ENCODE measurements around the gene IFIT1B. TPM values are rescaled to one million over a fixed set of nuclear protein-coding genes. Genes with fewer than 3 reads are reported as not detected.
"Not testable (repeated sequence)": the region's sequence is repeated elsewhere in the genome, so short reads cannot be mapped to it uniquely, and the experiment has no call there.

Gene IFIT1B
- total and polyA plus RNA-seq, 8 donors = 0.20 to 0.92 (median 0.47) TPM; not detected in 2

GRCh38 chr10:89348975-89349374 lies 28.9 kb upstream of the IFIT1B start:
- Histone ChIP-seq H3K27ac (no peak overlapping the region), H3K9me3 (no peaks in the 10 kb centered on the region), H3K27me3 (no peaks in the 10 kb centered on the region), H3K36me3 (no peaks in the 10 kb centered on the region), H3K4me3 (no peak overlapping the region), H3K4me1 (peaks cover 13 to 49% of the 10 kb centered on the region in 2 donors)
- ATAC-seq (no peak), DNase-seq (no peak)
- no peak for TF ChIP-seq CTCF (IDR thresholded peaks at IDR 0.05)
- intact Hi-C loops (cut with DNase I) = no loop called here

DNA sequence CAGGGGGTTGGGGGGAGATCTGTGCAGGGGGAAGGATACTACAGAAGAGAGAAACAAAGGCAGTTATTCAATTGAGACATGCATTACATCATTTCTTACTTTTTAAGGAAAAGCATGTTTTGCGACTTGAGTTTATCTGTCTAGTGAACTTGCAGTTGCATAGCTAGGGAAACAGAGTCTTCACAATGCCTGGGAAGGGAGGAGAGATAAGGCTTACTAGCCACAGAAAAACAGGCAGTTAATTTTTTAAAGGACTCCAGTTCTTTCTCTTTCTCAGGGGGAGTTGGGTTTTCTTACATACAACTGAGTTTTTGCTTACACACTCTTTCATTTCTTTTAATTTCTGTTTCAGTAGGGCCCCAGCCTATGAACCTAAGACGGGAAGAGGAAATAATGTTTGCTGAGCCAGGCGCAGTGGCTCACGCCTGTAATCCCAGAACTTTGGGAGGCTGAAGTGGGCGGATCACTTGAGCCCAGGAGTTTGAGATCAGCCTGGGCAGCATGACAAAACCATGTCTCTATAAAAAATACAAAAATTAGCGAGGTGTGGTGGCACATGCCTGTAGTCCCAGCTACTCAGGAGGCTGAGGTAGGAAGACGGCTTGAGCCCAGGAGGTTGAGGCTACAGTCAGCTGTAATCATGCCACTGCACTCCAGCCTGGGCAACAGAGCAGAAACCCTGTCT lies 27.1 kb upstream of the IFIT1B start:
- Histone ChIP-seq H3K4me1 (peaks cover 13 to 46% of the 10 kb centered on the region in 2 donors), H3K27ac (peak overlapping the region; percentile 76 to 94)
- H3K36me3 ChIP-seq; intact Hi-C loops (cut with DNase I); H3K4me3 ChIP-seq; H3K9me3 ChIP-seq; H3K27me3 ChIP-seq: not testable (repeated sequence)
- DNase-seq = peak in 2 of 4 donors; percentile 62
- peak; percentile 65 for ATAC-seq

- peaks cover 13 to 40% of the 10 kb centered on the region in 2 donors for H3K4me1 ChIP-seq
Observed at GRCh38 chr10:89351412-89351779, 26.5 kb upstream of the IFIT1B start.

GRCh38 chr10:89351780-89352597 lies 25.9 kb upstream of the IFIT1B start:
- Histone ChIP-seq H3K36me3 (no peaks in the 10 kb centered on the region), H3K27me3 (no peaks in the 10 kb centered on the region), H3K4me3 (no peak overlapping the region), H3K27ac (peak overlapping the region; percentile 76 to 94), H3K9me3 (no peaks in the 10 kb centered on the region), H3K4me1 (peaks cover 10 to 35% of the 10 kb centered on the region in 2 donors)
- DNase-seq (peak in 2 of 4 donors; percentile 64 to 72), ATAC-seq (peak; percentile 84)
- intact Hi-C loops (cut with DNase I) = no loop called here
- no peak for TF ChIP-seq CTCF (IDR thresholded peaks at IDR 0.05)

More at GRCh38 chr10:89351412-89351779, 26.5 kb upstream of the IFIT1B start:
- peak; percentile 38 for ATAC-seq
- intact Hi-C loops (cut with DNase I) = no loop called here
- Histone ChIP-seq H3K27ac (peak overlapping the region; percentile 76 to 94), H3K4me3 (no peak overlapping the region), H3K36me3 (no peaks in the 10 kb centered on the region), H3K9me3 (no peaks in the 10 kb centered on the region), H3K27me3 (no peaks in the 10 kb centered on the region)
- no peak for TF ChIP-seq CTCF (IDR thresholded peaks at IDR 0.05)
- DNase-seq = no peak

- Histone ChIP-seq H3K27me3 (no peaks in the 10 kb centered on the region), H3K4me3 (no peak overlapping the region), H3K4me1 (peaks cover 8 to 28% of the 10 kb centered on the region in 2 donors), H3K9me3 (no peaks in the 10 kb centered on the region), H3K36me3 (no peaks in the 10 kb centered on the region), H3K27ac (peak overlapping the region; percentile 76 to 94)
- intact Hi-C loops (cut with DNase I) = no loop called here
- DNase-seq = no peak
- no peak for TF ChIP-seq CTCF (IDR thresholded peaks at IDR 0.05)
- no peak for ATAC-seq
Observed at GRCh38 chr10:89352802-89353201, 25.1 kb upstream of the IFIT1B start.
